Dendritic cell treated with granulocyte-macrophage colony-stimulating factor and Interleukin-4, amounts not matched to agents 40 ng/mL and 50 ng/mL, for 4 days (primary cell): Measurements from ENCODE around the gene LYSMD1.
"Not testable (repeated sequence)": the region's sequence is repeated elsewhere in the genome, so short reads cannot be mapped to it uniquely, and the experiment has no call there.

ENCODE experiments used
- H3K27ac Mint-ChIP-seq: one replicate; pipeline ENCODE4 v1.8.0; 2022; ENCODE audit warnings: mild to moderate bottlenecking, mixed read lengths
- H3K27me3 Mint-ChIP-seq: one replicate; pipeline ENCODE4 v1.8.0; 2022; ENCODE audit warnings: mild to moderate bottlenecking, mixed read lengths
- H3K36me3 Mint-ChIP-seq: one replicate; pipeline ENCODE4 v1.8.0; 2022; ENCODE audit warnings: low read depth, mixed read lengths
- H3K4me1 Mint-ChIP-seq: one replicate; pipeline ENCODE4 v1.8.0; 2022; ENCODE audit warnings: low read depth, mixed read lengths
- H3K4me3 Mint-ChIP-seq: one replicate; pipeline ENCODE4 v1.8.0; 2022; ENCODE audit warnings: mild to moderate bottlenecking, moderate library complexity, mixed read lengths
- H3K9me3 Mint-ChIP-seq: one replicate; pipeline ENCODE4 v1.8.0; 2022; ENCODE audit warnings: mixed read lengths
- intact Hi-C: fragments of 100-400 bp; cut with micrococcal nuclease; formaldehyde crosslinking; loops from one replicate; pipeline ENCODE4 v1.15.0; 2022

LYSMD1 gene, protein sequence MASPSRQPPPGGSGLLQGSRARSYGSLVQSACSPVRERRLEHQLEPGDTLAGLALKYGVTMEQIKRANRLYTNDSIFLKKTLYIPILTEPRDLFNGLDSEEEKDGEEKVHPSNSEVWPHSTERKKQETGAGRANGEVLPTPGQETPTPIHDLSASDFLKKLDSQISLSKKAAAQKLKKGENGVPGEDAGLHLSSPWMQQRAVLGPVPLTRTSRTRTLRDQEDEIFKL

DNA sequence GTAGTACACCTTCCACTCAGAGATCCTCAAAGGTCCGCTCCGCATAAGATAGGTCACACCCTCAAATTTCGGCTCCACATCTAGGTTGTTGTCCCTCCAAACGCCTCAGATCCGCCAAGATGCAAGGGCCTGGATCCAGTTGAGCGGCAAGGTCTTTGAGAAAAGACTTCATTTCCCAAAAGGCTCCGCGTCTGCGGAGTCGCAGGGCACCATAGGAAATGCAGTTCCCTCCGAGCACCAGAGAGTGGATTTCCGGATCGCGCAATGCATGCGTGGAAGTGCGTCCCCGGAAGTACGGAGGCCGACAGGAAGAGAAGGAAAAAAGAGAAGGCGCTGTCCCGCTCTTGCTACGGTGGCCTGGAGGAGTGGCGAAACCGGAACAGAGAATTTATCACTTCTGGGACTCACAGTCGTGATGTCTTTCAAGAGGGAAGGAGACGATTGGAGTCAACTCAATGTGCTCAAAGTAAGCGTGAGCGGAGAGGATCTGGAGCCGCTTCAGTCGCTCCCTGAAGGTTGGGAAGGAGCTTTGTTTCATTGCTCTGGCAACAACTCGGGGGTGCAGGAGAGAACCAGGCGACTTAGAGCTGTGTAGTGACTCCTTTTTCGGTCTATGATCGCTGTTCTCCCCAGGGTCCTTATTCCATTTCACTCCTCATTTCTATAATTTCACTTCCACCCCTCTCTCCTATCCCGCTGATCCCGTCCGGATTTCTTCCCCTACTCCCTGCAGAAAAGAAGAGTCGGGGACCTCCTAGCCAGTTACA lies at the start of gene LYSMD1, which contains the start of gene SCNM1:
Gene LYSMD1 (minus strand): TSS at position 165 of the 767 bp plus-strand sequence. CDS start 644 bp downstream, outside the sequence.
Gene SCNM1 (plus strand): TSS at position 407 of the 767 bp plus-strand sequence. CDS start 9 bp downstream, at position 416.
- intact Hi-C loops = no loop called here
- Mint-ChIP-seq H3K4me1 (peaks cover 61% of the 10 kb centered on the region), H3K27me3 (no peaks in the 10 kb centered on the region), H3K27ac (peak within 1 kb of the TSS; percentile 84), H3K9me3 (no peaks in the 10 kb centered on the region), H3K4me3 (peak within 1 kb of the TSS; percentile 89), H3K36me3 (peaks cover 96% of the 10 kb centered on the region)

GRCh38 chr1:151213560-151213959 lies 47.9 kb upstream of the LYSMD1 start:
- intact Hi-C loops = no loop called here
- H3K9me3 Mint-ChIP-seq = no peaks in the 10 kb centered on the region
- peaks cover 24% of the 10 kb centered on the region for H3K4me1 Mint-ChIP-seq

DNA sequence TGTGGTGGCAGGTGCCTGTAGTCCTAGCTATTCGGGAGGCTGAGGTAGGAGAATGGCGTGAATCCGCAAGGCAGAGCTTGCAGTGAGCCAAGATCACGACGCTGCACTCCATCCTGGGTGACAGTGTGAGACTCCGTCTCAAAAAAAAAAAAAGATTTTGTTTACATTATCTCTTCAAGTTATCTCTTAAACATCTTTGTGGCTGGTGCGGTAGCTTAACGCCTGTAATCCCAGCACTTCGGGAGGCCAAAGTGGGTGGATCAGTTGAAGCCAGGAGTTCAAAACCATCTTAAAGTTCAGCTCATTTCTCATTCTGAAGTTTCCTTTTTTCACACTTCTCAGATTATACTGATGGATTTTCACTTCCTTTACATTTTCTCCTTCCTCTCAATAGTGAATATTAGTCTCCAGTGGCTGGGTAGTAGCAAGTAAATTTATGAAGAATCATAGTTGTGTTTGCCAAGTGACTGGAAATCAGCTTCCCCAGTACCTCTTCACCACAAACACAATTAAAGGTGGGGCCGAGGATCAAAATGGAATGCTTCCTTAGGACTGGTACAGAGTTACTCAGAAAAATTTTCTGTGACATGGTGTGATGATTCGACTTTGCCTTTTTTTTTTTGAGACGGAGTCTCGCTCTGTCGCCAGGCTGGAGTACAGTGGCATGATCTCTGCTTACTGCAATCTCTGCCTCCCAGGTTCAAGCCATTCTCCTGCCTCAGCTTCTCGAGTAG lies 46.4 kb upstream of the LYSMD1 start:
- Mint-ChIP-seq H3K4me1 (peaks cover 24% of the 10 kb centered on the region), H3K36me3 (peaks cover 88% of the 10 kb centered on the region), H3K4me3 (no peak overlapping the region), H3K27me3 (no peaks in the 10 kb centered on the region), H3K9me3 (no peaks in the 10 kb centered on the region), H3K27ac (peak overlapping the region; percentile 54)
- intact Hi-C loops = no loop called here

More at GRCh38 chr1:151213560-151213959, 47.9 kb upstream of the LYSMD1 start:
- H3K27me3 Mint-ChIP-seq = no peaks in the 10 kb centered on the region
- peak overlapping the region; percentile 12 for H3K27ac Mint-ChIP-seq
- H3K4me3 Mint-ChIP-seq = no peak overlapping the region
- peaks cover 83% of the 10 kb centered on the region for H3K36me3 Mint-ChIP-seq

- Mint-ChIP-seq H3K4me3 (no peak overlapping the region), H3K27ac (peak overlapping the region; percentile 54), H3K4me1 (peaks cover 20% of the 10 kb centered on the region), H3K27me3 (no peaks in the 10 kb centered on the region), H3K36me3 (peaks cover 92% of the 10 kb centered on the region), H3K9me3 (no peaks in the 10 kb centered on the region)
- intact Hi-C loops = no loop called here
Observed at GRCh38 chr1:151210830-151211229, 45.1 kb upstream of the LYSMD1 start.

DNA sequence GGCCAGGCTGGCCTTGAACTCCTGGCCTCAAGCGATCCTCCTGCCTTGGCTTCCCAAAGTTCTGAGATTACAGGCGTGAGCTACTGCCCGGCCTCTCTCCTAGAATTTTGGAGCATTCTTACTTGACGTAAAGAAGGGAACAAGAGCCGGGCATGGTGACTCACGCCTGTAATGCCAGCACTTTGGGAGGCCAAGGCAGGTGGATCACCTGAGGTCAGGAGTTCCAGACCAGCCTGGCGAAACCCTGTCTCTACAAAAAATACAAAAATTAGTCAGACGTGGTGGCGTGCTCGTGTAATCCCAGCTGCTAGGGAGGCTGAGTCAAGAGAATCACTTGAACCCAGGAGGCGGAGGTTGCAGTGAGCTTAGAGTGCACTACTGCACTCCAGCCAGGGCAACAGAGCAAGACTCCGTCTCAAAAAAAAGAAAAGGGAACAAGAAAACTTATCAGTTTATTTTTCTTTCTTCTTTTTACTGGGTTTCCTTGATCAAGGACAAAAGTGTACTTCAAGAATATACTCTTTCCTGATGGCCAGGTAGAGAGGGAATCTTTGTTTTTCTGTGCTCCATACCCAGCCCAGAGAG lies 39.8 kb upstream of the LYSMD1 start:
- intact Hi-C loops, H3K27me3 Mint-ChIP-seq, H3K27ac Mint-ChIP-seq, H3K9me3 Mint-ChIP-seq, H3K4me3 Mint-ChIP-seq: not testable (repeated sequence)
- peaks cover 73% of the 10 kb centered on the region for H3K36me3 Mint-ChIP-seq
- peaks cover 25% of the 10 kb centered on the region for H3K4me1 Mint-ChIP-seq

DNA sequence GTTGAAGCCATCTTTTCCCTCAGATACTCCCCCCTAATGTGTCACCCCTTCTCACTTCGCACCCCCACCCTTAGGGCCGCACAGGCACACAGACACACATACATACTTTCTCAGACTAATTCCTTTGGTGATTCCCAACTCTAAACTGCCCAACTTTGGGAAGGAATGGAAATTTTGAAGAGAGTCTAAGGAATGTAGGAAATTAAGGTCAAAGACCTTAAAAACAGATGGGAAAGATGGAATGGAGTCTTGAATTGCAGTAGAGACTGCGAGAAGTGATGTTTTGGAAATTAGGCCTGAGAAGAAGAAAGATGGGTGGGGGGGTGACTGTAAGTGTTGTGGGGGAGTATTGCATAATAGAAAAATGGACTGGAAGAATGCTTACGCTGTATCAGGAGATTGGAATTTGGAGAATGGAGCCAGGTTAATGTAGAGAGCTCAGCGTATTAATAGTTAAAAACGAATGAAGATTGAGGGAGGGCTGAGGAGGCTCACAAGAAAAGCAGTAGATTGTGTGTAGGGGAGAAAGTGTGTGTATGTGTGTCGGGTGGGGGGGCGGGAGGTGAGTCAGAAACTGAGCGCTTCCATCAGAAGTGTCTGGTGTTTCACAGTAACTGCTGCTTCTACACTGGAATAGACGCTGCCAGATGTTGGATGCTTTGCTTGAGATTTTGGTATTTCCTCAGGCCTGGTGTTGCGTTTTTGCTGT lies 34.3 kb upstream of the LYSMD1 start:
- H3K4me3 Mint-ChIP-seq = peak overlapping the region; percentile 97
- H3K4me1 Mint-ChIP-seq = peaks cover 42% of the 10 kb centered on the region

DNA sequence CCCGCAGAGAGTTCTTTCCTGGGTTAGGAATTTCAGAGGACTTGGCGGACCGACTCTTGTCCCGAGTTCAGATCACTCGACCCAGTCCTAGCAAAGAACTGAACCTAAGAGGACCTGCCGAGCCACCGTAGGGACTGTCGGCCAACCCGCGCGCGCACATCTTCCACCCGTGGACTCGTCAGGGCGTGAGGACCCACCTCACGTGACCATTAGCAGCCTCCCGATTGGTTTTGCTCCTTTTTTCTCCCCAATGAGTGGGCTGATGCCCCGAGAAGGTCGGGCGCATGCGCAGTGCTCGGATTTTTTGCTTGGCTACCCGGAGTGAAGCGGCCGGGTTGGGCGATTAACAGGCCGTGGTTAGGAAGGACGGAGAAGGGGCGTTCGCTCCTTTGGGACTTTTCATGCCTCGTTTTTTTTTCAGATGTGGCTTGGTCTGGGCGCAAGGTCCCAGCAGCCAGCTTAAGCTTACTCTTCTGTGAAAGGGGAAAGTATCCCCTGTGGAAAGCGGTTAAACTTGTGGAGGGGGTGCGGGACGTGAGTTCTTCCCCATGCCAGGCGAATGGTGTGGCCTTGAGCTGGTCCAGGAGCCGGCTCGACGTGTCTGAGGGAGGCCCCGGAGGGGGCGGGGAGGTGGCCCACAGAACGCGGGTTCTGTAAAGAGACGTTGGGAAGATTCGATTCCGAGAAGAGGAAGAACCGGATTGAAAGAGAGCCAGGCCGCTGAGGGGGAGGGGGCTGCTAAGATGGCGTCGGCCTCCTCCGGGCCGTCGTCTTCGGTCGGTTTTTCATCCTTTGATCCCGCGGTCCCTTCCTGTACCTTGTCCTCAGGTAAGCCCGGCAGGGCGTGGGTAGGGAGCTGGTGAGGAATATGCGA lies 32.8 kb upstream of the LYSMD1 start, which contains the start of gene PIP5K1A:
Gene PIP5K1A (plus strand): TSS at position 299 of the 874 bp plus-strand sequence. CDS start 445 bp downstream, at position 744.
- H3K36me3 Mint-ChIP-seq = peaks cover 34% of the 10 kb centered on the region
- H3K27ac Mint-ChIP-seq = peak within 1 kb of the TSS; percentile 98
- H3K4me3 Mint-ChIP-seq = peak within 1 kb of the TSS; percentile 97
- peaks cover 1% of the 10 kb centered on the region for H3K27me3 Mint-ChIP-seq
- intact Hi-C loops = loop anchor here (2.0 kb wide), 1 partner anchor 56 kb away; the partner anchor contains the start of gene PSMD4
- peaks cover 42% of the 10 kb centered on the region for H3K4me1 Mint-ChIP-seq
- H3K9me3 Mint-ChIP-seq = no peaks in the 10 kb centered on the region

More for the DNA sequence above, 34.3 kb upstream of the LYSMD1 start:
- H3K9me3 Mint-ChIP-seq = no peaks in the 10 kb centered on the region
- H3K27ac Mint-ChIP-seq = peak overlapping the region; percentile 98
- peaks cover 45% of the 10 kb centered on the region for H3K36me3 Mint-ChIP-seq
- peaks cover 1% of the 10 kb centered on the region for H3K27me3 Mint-ChIP-seq
- intact Hi-C loops = loop anchor here (2.0 kb wide), 1 partner anchor 55 kb away; the partner anchor contains the start of gene PSMD4

DNA sequence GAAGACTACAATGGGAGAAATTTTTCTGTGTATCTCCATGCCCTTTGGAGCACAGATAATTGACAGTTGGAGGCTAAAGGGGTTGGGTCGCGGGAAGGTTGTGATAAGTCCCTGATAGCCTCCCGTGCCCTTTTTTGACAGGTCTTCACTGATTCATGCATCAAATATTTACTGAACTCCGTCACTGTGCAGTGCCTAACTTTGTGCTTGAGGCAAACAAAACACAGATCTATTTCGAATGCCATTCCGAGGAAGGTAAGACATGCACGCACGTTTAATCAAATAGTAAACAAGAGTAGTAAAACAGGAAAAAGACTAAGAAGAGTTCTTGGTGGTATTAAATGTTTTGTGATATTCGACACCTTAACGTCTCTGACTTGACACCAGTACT lies 32.2 kb upstream of the LYSMD1 start:
- H3K9me3 Mint-ChIP-seq = no peaks in the 10 kb centered on the region

DNA sequence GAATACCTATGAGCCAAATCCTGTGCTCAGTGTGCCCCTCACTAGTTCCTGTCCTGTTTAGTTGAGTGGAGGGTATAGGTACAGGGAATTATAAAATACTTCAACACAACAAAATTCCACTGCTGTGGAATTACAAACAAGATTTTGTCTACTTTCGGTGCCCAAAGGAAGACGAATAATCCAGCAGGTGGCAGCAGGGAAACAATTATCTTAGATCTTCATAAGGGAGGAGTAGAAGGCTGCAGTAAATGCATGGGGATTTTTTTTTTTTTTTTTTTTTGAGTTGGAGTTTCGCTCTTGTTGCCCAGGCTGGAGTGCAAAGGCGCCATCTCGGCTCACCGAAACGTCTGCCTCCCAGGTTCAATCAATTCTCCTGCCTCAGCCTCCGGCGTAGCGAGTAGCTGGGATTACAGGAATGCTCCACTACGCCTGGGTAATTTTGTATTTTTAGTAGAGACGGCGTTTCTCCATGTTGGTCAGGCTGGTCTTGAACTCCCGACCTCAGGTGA lies 30.6 kb upstream of the LYSMD1 start:
- peak overlapping the region; percentile 9 for H3K27ac Mint-ChIP-seq
- intact Hi-C loops = no loop called here
- H3K4me1 Mint-ChIP-seq = peaks cover 29% of the 10 kb centered on the region
- peaks cover 4% of the 10 kb centered on the region for H3K27me3 Mint-ChIP-seq
- peaks cover 20% of the 10 kb centered on the region for H3K36me3 Mint-ChIP-seq
- no peaks in the 10 kb centered on the region for H3K9me3 Mint-ChIP-seq
- H3K4me3 Mint-ChIP-seq = peak overlapping the region; percentile 35

More for the DNA sequence above, 32.2 kb upstream of the LYSMD1 start:
- peaks cover 28% of the 10 kb centered on the region for H3K36me3 Mint-ChIP-seq
- H3K4me3 Mint-ChIP-seq = peak overlapping the region; percentile 97
- H3K27me3 Mint-ChIP-seq = peaks cover 1% of the 10 kb centered on the region
- H3K27ac Mint-ChIP-seq = peak overlapping the region; percentile 98
- H3K4me1 Mint-ChIP-seq = peaks cover 42% of the 10 kb centered on the region
- intact Hi-C loops = loop anchor here (2.0 kb wide), 1 partner anchor 57 kb away; the partner anchor contains the start of gene PSMD4

GRCh38 chr1:151194894-151195594 lies 29.3 kb upstream of the LYSMD1 start:
- intact Hi-C loops, H3K9me3 Mint-ChIP-seq, H3K4me3 Mint-ChIP-seq, H3K27ac Mint-ChIP-seq, H3K27me3 Mint-ChIP-seq: not testable (repeated sequence)
- Mint-ChIP-seq H3K36me3 (peaks cover 20% of the 10 kb centered on the region), H3K4me1 (peaks cover 31% of the 10 kb centered on the region)

DNA sequence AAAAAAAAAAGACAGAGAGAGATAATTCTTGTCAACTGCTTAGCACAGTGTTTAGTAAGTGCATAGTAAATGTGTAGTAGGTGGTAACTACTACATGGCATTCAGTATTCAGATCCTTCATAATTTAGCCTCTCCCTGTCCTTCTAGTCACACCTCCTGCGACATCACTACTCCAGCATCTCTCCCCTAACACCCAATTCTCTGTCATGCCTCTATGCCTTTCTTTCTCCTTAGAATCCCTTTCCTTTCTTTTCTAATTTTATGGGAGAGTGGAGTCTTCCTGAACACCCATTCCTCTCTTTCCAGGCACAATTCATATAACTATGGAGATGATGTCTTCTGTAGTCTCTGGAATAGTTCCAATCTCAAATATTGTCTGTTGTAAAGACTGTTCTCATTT lies 28.2 kb upstream of the LYSMD1 start:
- Mint-ChIP-seq H3K4me1 (peaks cover 23% of the 10 kb centered on the region), H3K36me3 (peaks cover 15% of the 10 kb centered on the region), H3K27ac (no peak overlapping the region), H3K9me3 (no peaks in the 10 kb centered on the region), H3K27me3 (peaks cover 4% of the 10 kb centered on the region), H3K4me3 (no peak overlapping the region)
- intact Hi-C loops = no loop called here
